Endometrial microvascular endothelial cells (primary cell): ENCODE measurements around the gene CHRNB2. TPM values are rescaled to one million over a fixed set of nuclear protein-coding genes. Genes with fewer than 3 reads are reported as not detected.

ENCODE experiments used
- in situ Hi-C: cut with HindIII; loops from 2 replicates; pipeline ENCODE4 v1.10.0; 2017; ENCODE audit warnings: low sequenced_read_pairs, low pct_unique_long_range_greater_than_20kb; ENCODE audit errors: inconsistent ontology term
- total RNA-seq: library from RNA; depleted of rRNA; stranded (reverse); fragments of >200 nt; gene quantifications from one replicate; pipeline ENCODE4 v1.2.3, GENCODE V29; 2015; ENCODE audit errors: inconsistent ontology term

The CHRNB2 gene
- total RNA-seq, 1 donor from 2014 or later: not detected

- in situ Hi-C loops: no loop called here
Measured at GRCh38 chr1:154575147-154575927, 7.8 kb downstream of the CHRNB2 start.

GRCh38 chr1:154575951-154576566 is 8.5 kb downstream of the CHRNB2 start:
- in situ Hi-C loops: no loop called here

GRCh38 chr1:154577346-154578057 is 9.9 kb downstream of the CHRNB2 start:
- in situ Hi-C loops: no loop called here

- in situ Hi-C loops: no loop called here
Measured at GRCh38 chr1:154578058-154578418, 10.5 kb downstream of the CHRNB2 start.

- in situ Hi-C loops: no loop called here
Measured at GRCh38 chr1:154579374-154579773, 11.8 kb downstream of the CHRNB2 start.

GRCh38 chr1:154581766-154582165 is 14.2 kb downstream of the CHRNB2 start:
- in situ Hi-C loops: no loop called here

- in situ Hi-C loops: no loop called here
Measured at GRCh38 chr1:154582885-154583284, 15.3 kb downstream of the CHRNB2 start.

GRCh38 chr1:154583773-154584172 is 16.2 kb downstream of the CHRNB2 start:
- in situ Hi-C loops: no loop called here

GRCh38 chr1:154584267-154584994 is 16.9 kb downstream of the CHRNB2 start:
- in situ Hi-C loops: no loop called here

- in situ Hi-C loops: no loop called here
Measured at GRCh38 chr1:154586231-154586630, 18.7 kb downstream of the CHRNB2 start.

- in situ Hi-C loops: no loop called here
Measured at GRCh38 chr1:154586641-154587040, 19.1 kb downstream of the CHRNB2 start.

- in situ Hi-C loops: no loop called here
Measured at GRCh38 chr1:154589780-154590179, 22.2 kb downstream of the CHRNB2 start.

GRCh38 chr1:154590756-154591155 is 23.2 kb downstream of the CHRNB2 start:
- in situ Hi-C loops: no loop called here

- in situ Hi-C loops: no loop called here
Measured at GRCh38 chr1:154591206-154591605, 23.6 kb downstream of the CHRNB2 start.

GRCh38 chr1:154593390-154593789 is 25.8 kb downstream of the CHRNB2 start:
- in situ Hi-C loops: no loop called here

- in situ Hi-C loops: no loop called here
Measured at GRCh38 chr1:154594811-154595210, 27.2 kb downstream of the CHRNB2 start.

- in situ Hi-C loops: no loop called here
Measured at GRCh38 chr1:154595621-154596020, 28.0 kb downstream of the CHRNB2 start.

- in situ Hi-C loops: no loop called here
Measured at GRCh38 chr1:154598871-154599635, 31.5 kb downstream of the CHRNB2 start.

- in situ Hi-C loops: no loop called here
Measured at GRCh38 chr1:154599658-154600057, 32.1 kb downstream of the CHRNB2 start.
